GM12864 (cell line): ENCODE measurements around the gene MRNIP.
"Not testable (repeated sequence)": the region's sequence is repeated elsewhere in the genome, so short reads cannot be mapped to it uniquely, and the experiment has no call there.

ENCODE experiments used
- DNase-seq: peaks from one replicate; pipeline ENCODE4 v3.0.0-alpha.2; 2011; ENCODE audit warnings: low read depth
- H3K4me3 ChIP-seq: 2 replicates; pipeline ENCODE4 v1.5.1; 2011; ENCODE audit warnings: mild to moderate bottlenecking, low read depth, low read length, control low read depth
- CTCF ChIP-seq: IDR thresholded peaks from 2 replicates; pipeline ENCODE4 v1.5.1; 2011; ENCODE audit warnings: low read depth, mild to moderate bottlenecking, moderate library complexity, low read length, control low read depth, inconsistent platforms; ENCODE audit errors: missing control alignments

MRNIP gene

GRCh38 chr5:179874536-179875292 is 16.1 kb upstream of the MRNIP start:
- DNase-seq: no peak
- no peak for TF ChIP-seq CTCF
- H3K4me3 ChIP-seq: no peak overlapping the region

- H3K4me3 ChIP-seq: no peak overlapping the region
- no peak for TF ChIP-seq CTCF
- DNase-seq: no peak
Observed at GRCh38 chr5:179874136-179874535, 15.5 kb upstream of the MRNIP start.

- no peak overlapping the region for H3K4me3 ChIP-seq
- DNase-seq: no peak
- no peak for TF ChIP-seq CTCF
Observed at GRCh38 chr5:179873588-179874110, 15.0 kb upstream of the MRNIP start.

- TF ChIP-seq CTCF: no peak
- no peak for DNase-seq
- H3K4me3 ChIP-seq: no peak overlapping the region
Observed at GRCh38 chr5:179872828-179873575, 14.4 kb upstream of the MRNIP start.

GRCh38 chr5:179872055-179872827 is 13.6 kb upstream of the MRNIP start:
- H3K4me3 ChIP-seq: no peak overlapping the region
- DNase-seq: no peak
- TF ChIP-seq CTCF: no peak

GRCh38 chr5:179871533-179871932 is 12.9 kb upstream of the MRNIP start:
- DNase-seq, H3K4me3 ChIP-seq: not testable (repeated sequence)

GRCh38 chr5:179870952-179871351 is 12.3 kb upstream of the MRNIP start:
- no peak overlapping the region for H3K4me3 ChIP-seq
- no peak for TF ChIP-seq CTCF
- DNase-seq: no peak
